Measurements from ENCODE around the gene LRRC9.

- TF ChIP-seq POLR2AphosphoS5 (IDR thresholded peaks at IDR 0.05; ENCODE audit: low read depth, low read length) (no peak), TAF1 (IDR thresholded peaks at IDR 0.05; ENCODE audit: borderline replicate concordance, insufficient read depth, low read length) (no peak), REST (IDR thresholded peaks at IDR 0.05; ENCODE audit: insufficient read depth in 1 of 2, low read depth in 2 of 2, low read length in 2 of 2) (no peak), SIN3A (IDR thresholded peaks at IDR 0.05; ENCODE audit: borderline replicate concordance, insufficient read depth, low read length) (no peak)
Observed at GRCh38 chr14:59919570-59920377, at the start of gene LRRC9.
